Dedifferentiated amniotic fluid mesenchymal stem cell (primary cell): ENCODE data around the gene NDUFB7.

Experiments
- DNase-seq: peaks from one replicate; pipeline ENCODE4 v3.0.0-alpha.2; 2016; ENCODE audit errors: extremely low spot score

NDUFB7 gene

GRCh38 chr19:14520543-14520942 is 51.3 kb downstream of the NDUFB7 start:
- no peak for DNase-seq

GRCh38 chr19:14519860-14520407 is 51.9 kb downstream of the NDUFB7 start:
- DNase-seq, result no peak

- no peak for DNase-seq
These were observed 52.5 kb downstream of the NDUFB7 start for GRCh38 chr19:14519245-14519859.

- DNase-seq, result peak; percentile 59
These were observed 53.9 kb downstream of the NDUFB7 start, which contains the start of gene DNAJB1 for GRCh38 chr19:14517840-14518505. DNAJB1 (minus strand) TSS chr19:14518397; CDS start chr19:14518349, 48 bp downstream.

- DNase-seq, result no peak
These were observed 54.4 kb downstream of the NDUFB7 start for GRCh38 chr19:14517446-14517839.

GRCh38 chr19:14516746-14517438 is 55.0 kb downstream of the NDUFB7 start:
- DNase-seq, result no peak
